Measurements from ENCODE around the gene LY86. TPM values are rescaled to one million over a fixed set of nuclear protein-coding genes. Genes with fewer than 3 reads are reported as not detected.

Gene LY86
- total and polyA plus RNA-seq, 2 donors (not counting 3 experiments of a cell fraction or from before 2014, with no cell fraction given) = not detected

- dilution Hi-C loops (cut with MboI; ENCODE audit: extremely low pct_ligation_motif_present, low sequenced_read_pairs) = no loop called here
- no peak overlapping the region for H2AFZ ChIP-seq (ENCODE audit: low read depth, low read length)
Observed at GRCh38 chr6:6635291-6635690, 46.8 kb downstream of the LY86 start.

More at GRCh38 chr6:6635291-6635690, 46.8 kb downstream of the LY86 start:
- ChIA-PET CTCF (no interaction called here), POLR2A (no interaction called here)
- Histone ChIP-seq H3K79me2 (ENCODE audit: control insufficient read depth, insufficient read depth, low read length) (no peaks in the 10 kb centered on the region), H3K9me1 (replicated peaks; ENCODE audit: control insufficient read depth, extremely low read depth, insufficient read depth, low read length) (no peaks in the 10 kb centered on the region), H3K4me2 (ENCODE audit: insufficient read depth, low read length) (no peak overlapping the region), H3K9ac (replicated peaks; ENCODE audit: extremely low read depth, insufficient read depth, low read length) (no peak overlapping the region), H3K4me1 (ENCODE audit: control insufficient read depth, extremely low read depth, insufficient read depth, low read length) (no peaks in the 10 kb centered on the region), H3K36me3 (ENCODE audit: control insufficient read depth in 2 of 2, extremely low read depth in 1 of 2, insufficient read depth in 2 of 2, low read length in 2 of 2) (no peaks in the 10 kb centered on the region), H3K27me3 (ENCODE audit: control insufficient read depth in 2 of 2, insufficient read depth in 2 of 2, low read length in 2 of 2) (no peaks in the 10 kb centered on the region), H3K4me3 (replicated peaks in 1 of 3; ENCODE audit: insufficient read depth in 1 of 3, low read depth in 1 of 3, low read length in 3 of 3) (no peak overlapping the region), H3K9me3 (replicated peaks; ENCODE audit: control insufficient read depth, insufficient read depth, low read length) (no peaks in the 10 kb centered on the region), H3K27ac (ENCODE audit: insufficient read depth, low read depth, low read length) (no peak overlapping the region), H4K20me1 (replicated peaks; ENCODE audit: control insufficient read depth, extremely low read depth, insufficient read depth, low read length) (no peaks in the 10 kb centered on the region)
- no TSS peak for BruUV-seq (replicated peaks)
- no peak for TF ChIP-seq MAX (IDR thresholded peaks at IDR 0.05; ENCODE audit: insufficient read depth, insufficient read length)
- TF ChIP-seq GATA2 (IDR thresholded peaks at IDR 0.05; ENCODE audit: insufficient read depth, insufficient read length, low read depth, low read length) = no peak
- no peak for TF ChIP-seq FOS (IDR thresholded peaks at IDR 0.05; ENCODE audit: borderline replicate concordance, insufficient read depth, low read length)
- TF ChIP-seq CTCF (IDR thresholded peaks at IDR 0.05; ENCODE audit: extremely low read depth in 1 of 2, insufficient read depth in 1 of 2, low read depth in 1 of 2, low read length in 2 of 2) = no peak
- TF ChIP-seq POLR2AphosphoS5 (IDR thresholded peaks at IDR 0.05; ENCODE audit: insufficient read depth, low read depth, low read length) = no peak
- TF ChIP-seq JUN (IDR thresholded peaks at IDR 0.05; ENCODE audit: borderline replicate concordance, insufficient read depth, insufficient read length, low read depth) = no peak
- TF ChIP-seq POLR2A (IDR thresholded peaks at IDR 0.05; ENCODE audit: low read depth, low read length) = no peak
- TF ChIP-seq EZH2 (IDR thresholded peaks at IDR 0.05; ENCODE audit: borderline replicate concordance, low read depth, low read length, severe bottlenecking) = no peak
- no peak for TF ChIP-seq MYC (IDR thresholded peaks at IDR 0.05; ENCODE audit: low read depth, low read length)
- FAIRE-seq = no peak
- intact Hi-C loops (cut with micrococcal nuclease) = no loop called here
- no peak for DNase-seq (ENCODE audit: low read depth, low spot score)
